H1 (cell line): Measurements from ENCODE around the gene RNF152. TPM values are rescaled to one million over a fixed set of nuclear protein-coding genes. Genes with fewer than 3 reads are reported as not detected.

Experiments
- CTCF ChIA-PET: fragments of 300-600 bp; sonication (Branson Sonifier 250); formaldehyde crosslinking; loops from one replicate; lab custom pipeline; 2021; ENCODE audit not compliant: partially characterized antibody; lab: Charles Lee
- POLR2A ChIA-PET: fragments of 300-600 bp; sonication (Branson Sonifier 250); formaldehyde crosslinking; loops from one replicate; lab custom pipeline; 2021; ENCODE audit warnings: inconsistent platforms; ENCODE audit not compliant: partially characterized antibody; lab: Charles Lee
- DNase-seq, 2 experiments: peaks; one replicate each; pipeline versions ENCODE4 v3.0.0 to v3.0.0-alpha.2; 2010 to 2022; ENCODE audit warnings: low spot score in 2 of 2, low read depth in 1 of 2, mixed read lengths in 1 of 2
- FAIRE-seq: peaks from 2 replicates; lab custom pipeline; 2011; peaks lifted over from hg19 to GRCh38; lab: Jason Lieb, UNC
- H2AFZ ChIP-seq: 2 replicates; pipeline ENCODE4 v1.8.1; 2012; ENCODE audit warnings: low read length, inconsistent platforms
- H2AK5ac ChIP-seq: 2 replicates; pipeline ENCODE4 v1.6.1; 2013; ENCODE audit warnings: low read depth, low read length
- H2BK120ac ChIP-seq: replicated peaks from 2 replicates; pipeline ENCODE3; 2013; ENCODE audit warnings: low read depth, low read length, inconsistent platforms
- H2BK12ac ChIP-seq: 2 replicates; pipeline ENCODE4 v1.6.1; 2013; ENCODE audit warnings: low read depth, low read length
- H2BK15ac ChIP-seq: 2 replicates; pipeline ENCODE4 v1.6.1; 2013; ENCODE audit warnings: low read length
- H2BK20ac ChIP-seq: 2 replicates; pipeline ENCODE4 v1.6.1; 2013; ENCODE audit warnings: low read length
- H2BK5ac ChIP-seq: 2 replicates; pipeline ENCODE4 v1.6.1; 2013; ENCODE audit warnings: low read depth, low read length
- H3K14ac ChIP-seq: 2 replicates; pipeline ENCODE4 v1.6.1; 2013; ENCODE audit warnings: inconsistent platforms; ENCODE audit not compliant: insufficient read length
- H3K18ac ChIP-seq: 2 replicates; pipeline ENCODE4 v1.6.1; 2013; ENCODE audit warnings: low read length; ENCODE audit errors: extremely low read depth
- H3K23ac ChIP-seq: 2 replicates; pipeline ENCODE4 v1.6.1; 2013; ENCODE audit warnings: inconsistent platforms; ENCODE audit not compliant: insufficient read length
- H3K23me2 ChIP-seq: 2 replicates; pipeline ENCODE4 v1.6.1; 2013; ENCODE audit warnings: low read depth, low read length
- H3K27ac ChIP-seq: 2 replicates; pipeline ENCODE4 v1.6.1; 2011; ENCODE audit warnings: low read depth, low read length, inconsistent platforms
- H3K27me3 ChIP-seq, 4 experiments: replicated peaks in 1 of 4; 1 replicate in 1 of 4; 2 replicates in 3 of 4; pipeline versions ENCODE4 v1.6.1 to v1.8.1; 2011 to 2013; ENCODE audit warnings: low read length in 3 of 4, mild to moderate bottlenecking in 3 of 4, inconsistent platforms in 2 of 4, mixed read lengths in 2 of 4, moderate library complexity in 1 of 4; ENCODE audit not compliant: control insufficient read depth in 3 of 4, insufficient read depth in 3 of 4; ENCODE audit errors: extremely low read depth in 1 of 4
- H3K36me3 ChIP-seq, 4 experiments: 2 replicates each; pipeline versions ENCODE4 v1.6.1 to v1.8.1; 2011 to 2013; ENCODE audit warnings: mild to moderate bottlenecking in 4 of 4, low read length in 3 of 4, moderate library complexity in 2 of 4, control low read depth in 1 of 4, inconsistent platforms in 1 of 4; ENCODE audit not compliant: insufficient read depth in 4 of 4, control insufficient read depth in 2 of 4
- H3K4ac ChIP-seq: replicated peaks from 2 replicates; pipeline ENCODE3; 2013; ENCODE audit warnings: low read length, low read depth, mixed read lengths, inconsistent platforms; ENCODE audit not compliant: insufficient read length
- H3K4me1 ChIP-seq, 4 experiments: replicated peaks in 1 of 4; 1 replicate in 1 of 4; 2 replicates in 3 of 4; pipeline versions ENCODE4 v1.6.1 to v1.8.1; 2011 to 2013; ENCODE audit warnings: low read length in 3 of 4, inconsistent platforms in 2 of 4, mixed read lengths in 1 of 4; ENCODE audit not compliant: insufficient read depth in 4 of 4, control insufficient read depth in 3 of 4
- H3K4me2 ChIP-seq, 2 experiments: 2 replicates each; pipeline versions ENCODE4 v1.6.1 to v1.8.1; 2011 to 2013; ENCODE audit warnings: low read depth in 2 of 2, low read length in 2 of 2, control low read depth in 1 of 2, inconsistent platforms in 1 of 2, mild to moderate bottlenecking in 1 of 2; ENCODE audit not compliant: insufficient read depth in 1 of 2
- H3K4me3 ChIP-seq, 4 experiments: fragments of 200-600, 300-600 bp in 1 of 4; sonication (generic), shearing (Covaris generic), sonication (Bioruptor Twin) in 1 of 4; 2 replicates each; pipeline versions ENCODE4 v1.5.1 to v1.8.1; 2011 to 2016; ENCODE audit warnings: low read length in 4 of 4, low read depth in 3 of 4, control low read depth in 2 of 4, inconsistent platforms in 2 of 4, mild to moderate bottlenecking in 2 of 4, mixed read lengths in 1 of 4, moderate library complexity in 1 of 4; ENCODE audit not compliant: insufficient read depth in 2 of 4; ENCODE audit errors: extremely low read depth in 1 of 4
- H3K56ac ChIP-seq: replicated peaks from 2 replicates; pipeline ENCODE3; 2013; ENCODE audit warnings: low read depth, mild to moderate bottlenecking, mixed read lengths, low read length, inconsistent platforms; ENCODE audit not compliant: insufficient read length
- H3K79me1 ChIP-seq: 2 replicates; pipeline ENCODE4 v1.6.1; 2013; ENCODE audit warnings: low read depth, low read length, control low read depth
- H3K79me2 ChIP-seq, 2 experiments: 2 replicates each; pipeline versions ENCODE4 v1.6.1 to v1.8.1; 2012 to 2013; ENCODE audit warnings: low read length in 2 of 2, mild to moderate bottlenecking in 2 of 2, inconsistent platforms in 1 of 2; ENCODE audit not compliant: insufficient read depth in 2 of 2, control insufficient read depth in 1 of 2
- H3K9ac ChIP-seq, 4 experiments: replicated peaks in 1 of 4; 1 replicate in 1 of 4; 2 replicates in 3 of 4; pipeline versions ENCODE4 v1.6.1 to v1.8.1; 2011 to 2013; ENCODE audit warnings: low read depth in 3 of 4, low read length in 3 of 4, control low read depth in 2 of 4, mild to moderate bottlenecking in 2 of 4, moderate library complexity in 2 of 4, inconsistent platforms in 1 of 4; ENCODE audit errors: extremely low read depth in 1 of 4
- H3K9me3 ChIP-seq, 2 experiments: 2 replicates each; pipeline versions ENCODE4 v1.6.1 to v1.8.1; 2012 to 2013; ENCODE audit warnings: mild to moderate bottlenecking in 2 of 2, moderate library complexity in 2 of 2, control low read depth in 1 of 2, inconsistent platforms in 1 of 2, low read depth in 1 of 2, low read length in 1 of 2, mixed read lengths in 1 of 2; ENCODE audit not compliant: insufficient read depth in 2 of 2
- H4K20me1 ChIP-seq, 2 experiments: replicated peaks in 1 of 2; 2 replicates each; pipeline versions ENCODE3 to v1.8.1; 2011 to 2013; ENCODE audit warnings: inconsistent platforms in 2 of 2, low read length in 2 of 2, mild to moderate bottlenecking in 1 of 2; ENCODE audit not compliant: insufficient read depth in 2 of 2, control insufficient read depth in 1 of 2
- H4K5ac ChIP-seq: 2 replicates; pipeline ENCODE4 v1.6.1; 2013; ENCODE audit warnings: low read length, low read depth, mixed read lengths, inconsistent platforms; ENCODE audit not compliant: insufficient read length
- H4K8ac ChIP-seq: 2 replicates; pipeline ENCODE4 v1.8.0; 2013; ENCODE audit warnings: mild to moderate bottlenecking, moderate library complexity, low read length, inconsistent platforms; ENCODE audit not compliant: insufficient read depth; ENCODE audit errors: extremely low read depth
- H4K91ac ChIP-seq: replicated peaks from 2 replicates; pipeline ENCODE3; 2013; ENCODE audit warnings: low read length, mixed read lengths, inconsistent platforms; ENCODE audit not compliant: insufficient read length
- CEBPB ChIP-seq: IDR thresholded peaks from 2 replicates; pipeline ENCODE4 v1.6.1; 2012; ENCODE audit warnings: low read depth, low read length
- SIX5 ChIP-seq: IDR thresholded peaks from 2 replicates; pipeline ENCODE4 v1.6.1; 2011; ENCODE audit warnings: mild to moderate bottlenecking, low read depth, low read length
- WGBS, 2 experiments: shearing (Covaris generic) in 1 of 2; methylation state at CpG; one replicate each; pipeline versions ENCODE4 v1.1.6 to v1.1.7; 2013 to 2015; ENCODE audit warnings: low lambda C conversion rate in 2 of 2, mixed read lengths in 2 of 2, inconsistent platforms in 1 of 2, low coverage in 1 of 2, missing lambda C conversion rate in 1 of 2; ENCODE audit not compliant: insufficient replicate concordance in 2 of 2, insufficient coverage in 1 of 2, insufficient read length in 1 of 2; ENCODE audit errors: extremely low coverage in 1 of 2, missing lambda C conversion rate in 1 of 2; 5-methylcytosine and 5-hydroxymethylcytosine counted together
- polyA plus RNA-seq, 7 experiments: library from polyadenylated mRNA; depleted of rRNA in 3 of 7; stranded (reverse) in 5 of 7; unstranded in 2 of 7; fragments of >200 nt in 5 of 7; fragments of 200-250 nt in 2 of 7; gene quantifications; 1 replicate in 5 of 7; 2 replicates in 1 of 7; 4 replicates in 1 of 7; pipeline versions ENCODE4 v1.2.1 to v1.2.3, GENCODE V29; 2011 to 2013; ENCODE audit warnings: missing spikeins in 2 of 7, mixed read lengths in 2 of 7
- total RNA-seq: library from RNA; stranded (reverse); fragmentation: NEBNext Ultra II Directional; extraction: Animal tissue kit (Norgen Biotek cat#: 25700); gene quantifications from 2 replicates; pipeline ENCODE4 v1.2.1, GENCODE V29; 2021

RNF152 gene
- total and polyA plus RNA-seq, 2 of the 8 experiments (the other 6 are each of a cell fraction or from before 2014, with no cell fraction given) = 1.1 to 2.7 TPM

DNA sequence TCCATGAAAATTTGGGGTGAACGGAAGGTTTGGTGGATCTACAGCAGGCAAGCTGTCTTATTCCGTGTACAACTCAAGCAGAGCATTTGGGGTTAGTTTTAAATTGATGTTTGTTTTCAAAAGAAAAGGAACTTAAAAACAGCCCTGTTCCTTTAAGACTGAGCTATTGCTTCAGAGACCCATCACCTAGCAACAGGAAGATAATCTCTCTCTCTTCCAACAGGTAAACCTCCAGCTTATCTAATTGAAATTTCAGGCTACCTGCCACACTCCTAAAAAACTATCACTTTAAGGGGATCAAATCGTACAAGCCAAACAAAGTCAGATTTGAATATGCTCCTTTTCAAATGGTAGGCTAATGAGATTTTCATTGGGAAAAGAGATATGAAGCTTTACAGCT, 101.8 kb downstream of the RNF152 start:
- Histone ChIP-seq H4K20me1 (no peaks in the 10 kb centered on the region), H3K18ac (no peak overlapping the region), H3K9ac (no peak overlapping the region), H4K91ac (no peak overlapping the region), H2BK20ac (no peak overlapping the region), H3K23ac (no peak overlapping the region), H3K27me3 (no peaks in the 10 kb centered on the region), H2AK5ac (no peak overlapping the region), H3K9me3 (no peaks in the 10 kb centered on the region), H3K4me1 (no peaks in the 10 kb centered on the region; a peak in 3 of 7 replicates), H3K4me2 (no peak overlapping the region), H3K36me3 (no peaks in the 10 kb centered on the region), H4K8ac (no peak overlapping the region), H2BK5ac (no peak overlapping the region), H3K79me2 (no peaks in the 10 kb centered on the region), H3K4me3 (no peak overlapping the region), H3K4ac (no peak overlapping the region), H3K14ac (no peak overlapping the region), H2BK15ac (no peak overlapping the region), H3K27ac (no peak overlapping the region), H4K5ac (no peak overlapping the region), H2BK120ac (no peak overlapping the region), H3K79me1 (no peaks in the 10 kb centered on the region), H2BK12ac (no peak overlapping the region), H3K23me2 (no peaks in the 10 kb centered on the region), H3K56ac (no peak overlapping the region), H2AFZ (no peak overlapping the region)
- 84% methylated on average over 3 of the region's 3 CpGs; no CpG with 5 or more reads in 1 of the 2 experiments for WGBS, 2 experiments
- TF ChIP-seq CEBPB = peak; percentile 45; the same call in 1 of the 2 replicates
- no peak for TF ChIP-seq SIX5
- CTCF ChIA-PET = interaction anchor here (0.9 to 1.0 kb wide), 2 partner anchors 12 to 56 kb away, joined by 3 read pairs; no protein-coding TSS in a partner anchor
- FAIRE-seq = no peak
- POLR2A ChIA-PET = no interaction called here
- DNase-seq = no peak
